ENCODE data around the gene KRT36. TPM values are rescaled to one million over a fixed set of nuclear protein-coding genes. Genes with fewer than 3 reads are reported as not detected.

Gene KRT36
- not detected in 2 replicates for total RNA-seq
- total RNA-seq (2013): not detected
- not detected in 2 replicates for polyA plus RNA-seq
- polyA minus RNA-seq: not detected in 2 replicates

DNA sequence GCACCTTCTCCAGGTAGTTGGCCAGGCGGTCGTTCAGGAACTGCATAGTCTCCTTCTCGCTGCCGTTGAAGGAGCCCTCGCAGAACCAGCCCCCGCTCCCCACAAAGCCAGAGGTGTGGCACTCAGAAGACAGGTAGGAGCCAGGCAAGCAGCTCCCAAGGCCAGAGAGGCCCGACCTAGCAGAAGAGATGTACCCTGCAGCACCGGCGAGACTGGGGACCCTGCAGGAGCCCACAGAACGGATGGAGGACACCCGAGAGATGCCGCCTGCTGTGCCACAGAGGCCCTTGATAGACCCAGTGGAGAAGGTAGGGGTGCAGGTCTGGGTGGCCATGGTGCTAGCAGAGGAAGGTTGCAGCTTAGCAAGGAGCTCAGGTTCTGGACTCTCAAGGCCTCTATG, at the start of gene KRT36:
TSS of gene KRT36 (minus strand) at position 380 of the 400 bp plus-strand sequence. CDS start at position 334, 46 bp downstream.
- Mint-ChIP-seq H3K4me1 (no peaks in the 10 kb centered on the region), H3K27me3 (peaks cover 37% of the 10 kb centered on the region), H3K27ac (no peak within 1 kb of the TSS), H3K4me3 (no peak within 1 kb of the TSS), H3K9me3 (ENCODE audit: insufficient read depth) (no peaks in the 10 kb centered on the region)
- Histone ChIP-seq H3K4me1 (ENCODE audit: control insufficient read depth in 2 of 2, insufficient read depth in 2 of 2, low read length in 2 of 2) (no peaks in the 10 kb centered on the region), H4K20me1 (ENCODE audit: control insufficient read depth, insufficient read depth, low read length, poor library complexity, severe bottlenecking) (no peaks in the 10 kb centered on the region), H3K79me2 (ENCODE audit: control insufficient read depth, insufficient read depth, low read length) (no peaks in the 10 kb centered on the region), H3K27ac (ENCODE audit: low read length in 2 of 2) (no peak within 1 kb of the TSS), H3K36me3 (replicated peaks in 1 of 2; ENCODE audit: control extremely low read depth in 1 of 2, control insufficient read depth in 1 of 2, extremely low read depth in 1 of 2, insufficient read depth in 2 of 2, low read length in 1 of 2) (no peaks in the 10 kb centered on the region), H3K4me2 (replicated peaks; ENCODE audit: low read depth, low read length, poor library complexity, severe bottlenecking) (no peak within 1 kb of the TSS), H3K9me3 (ENCODE audit: control extremely low read depth in 1 of 3, control insufficient read depth in 2 of 3, insufficient read depth in 1 of 3, low read length in 2 of 3) (peaks cover 0 to 4% (median 0%) of the 10 kb centered on the region in 3 donors), H3K4me3 (ENCODE audit: control extremely low read depth in 1 of 5, extremely low read depth in 1 of 5, insufficient read depth in 1 of 5, low read depth in 2 of 5, low read length in 4 of 5) (no peak within 1 kb of the TSS), H3K9ac (ENCODE audit: low read length) (no peak within 1 kb of the TSS), H2AFZ (ENCODE audit: insufficient read depth, low read depth, low read length, poor library complexity, severe bottlenecking) (peak within 1 kb of the TSS; percentile 17), H3K27me3 (replicated peaks in 1 of 4; ENCODE audit: control extremely low read depth in 1 of 4, control insufficient read depth in 3 of 4, insufficient read depth in 4 of 4, low read length in 3 of 4) (peaks cover 0 to 7% (median 0%) of the 10 kb centered on the region in 4 experiments)
- POLR2A ChIA-PET: interaction anchor here (0.6 kb wide), 1 partner anchor 168 kb away, joined by 3 read pairs; no protein-coding TSS in a partner anchor
- DNase-seq (no peak), ATAC-seq (ENCODE audit: low read depth) (no peak)
- no peak for TF ChIP-seq EZH2 (IDR thresholded peaks at IDR 0.05; ENCODE audit: borderline replicate concordance, insufficient read depth, low read depth, low read length, poor library complexity, severe bottlenecking)
- CTCF ChIA-PET: interaction anchor here (0.9 kb wide), 1 partner anchor 159 kb away, joined by 3 read pairs; no protein-coding TSS in a partner anchor
- intact Hi-C loops (cut with micrococcal nuclease): no loop called here
- WGBS (ENCODE audit: insufficient coverage): 92% methylated on average over 12 of the region's 12 CpGs

- Histone ChIP-seq H3K36me3 (replicated peaks in 1 of 2; ENCODE audit: control extremely low read depth in 1 of 2, control insufficient read depth in 1 of 2, extremely low read depth in 1 of 2, insufficient read depth in 2 of 2, low read length in 1 of 2) (no peaks in the 10 kb centered on the region), H2AFZ (ENCODE audit: insufficient read depth, low read depth, low read length, poor library complexity, severe bottlenecking) (no peak overlapping the region), H3K4me1 (ENCODE audit: control insufficient read depth in 2 of 2, insufficient read depth in 2 of 2, low read length in 2 of 2) (no peaks in the 10 kb centered on the region), H3K27ac (ENCODE audit: low read length in 2 of 2) (no peak overlapping the region), H3K9me3 (ENCODE audit: control extremely low read depth in 1 of 3, control insufficient read depth in 2 of 3, insufficient read depth in 1 of 3, low read length in 2 of 3) (no peaks in the 10 kb centered on the region), H3K79me2 (ENCODE audit: control insufficient read depth, insufficient read depth, low read length) (no peaks in the 10 kb centered on the region), H4K20me1 (ENCODE audit: control insufficient read depth, insufficient read depth, low read length, poor library complexity, severe bottlenecking) (no peaks in the 10 kb centered on the region), H3K27me3 (replicated peaks in 1 of 4; ENCODE audit: control extremely low read depth in 1 of 4, control insufficient read depth in 3 of 4, insufficient read depth in 4 of 4, low read length in 3 of 4) (peaks cover 0 to 10% (median 1%) of the 10 kb centered on the region in 4 experiments), H3K9ac (ENCODE audit: low read length) (no peak overlapping the region), H3K4me2 (replicated peaks; ENCODE audit: low read depth, low read length, poor library complexity, severe bottlenecking) (no peak overlapping the region), H3K4me3 (ENCODE audit: control extremely low read depth in 1 of 5, extremely low read depth in 1 of 5, insufficient read depth in 1 of 5, low read depth in 2 of 5, low read length in 4 of 5) (no peak overlapping the region)
- intact Hi-C loops (cut with micrococcal nuclease): no loop called here
- WGBS (ENCODE audit: insufficient coverage): 95% methylated on average over 3 of the region's 5 CpGs
- POLR2A ChIA-PET: no interaction called here
- H3K9me3 Mint-ChIP-seq (ENCODE audit: insufficient read depth): no peaks in the 10 kb centered on the region
- TF ChIP-seq EZH2 (IDR thresholded peaks at IDR 0.05; ENCODE audit: borderline replicate concordance, insufficient read depth, low read depth, low read length, poor library complexity, severe bottlenecking): no peak
- no peak for TF ChIP-seq CTCF (IDR thresholded peaks at IDR 0.05)
- H3K27me3 Mint-ChIP-seq: peaks cover 32% of the 10 kb centered on the region
- CTCF ChIA-PET: no interaction called here
- no peak for DNase-seq
- no peaks in the 10 kb centered on the region for H3K4me1 Mint-ChIP-seq
- H3K4me3 Mint-ChIP-seq: no peak overlapping the region
- no peak overlapping the region for H3K27ac Mint-ChIP-seq
- no peak for ATAC-seq (ENCODE audit: low read depth)
Measured at GRCh38 chr17:41539071-41539492, 49.4 kb upstream of the KRT36 start.
